ENCODE results near the gene FILIP1L. TPM values are rescaled to one million over a fixed set of nuclear protein-coding genes. Genes with fewer than 3 reads are reported as not detected.

Gene FILIP1L
- total RNA-seq, 2 experiments from 2014 or later = 0.35 to 0.48 TPM

- Mint-ChIP-seq H3K4me3 (no peak overlapping the region), H3K36me3 (peaks cover 13% of the 10 kb centered on the region), H3K27me3 (no peaks in the 10 kb centered on the region), H3K9me3 (no peaks in the 10 kb centered on the region), H3K27ac (no peak overlapping the region), H3K4me1 (peaks cover 16% of the 10 kb centered on the region)
- DNase-seq = no peak
Observed at GRCh38 chr3:99884484-99884883, 229.8 kb downstream of the FILIP1L start.

- Mint-ChIP-seq H3K36me3 (peaks cover 18% of the 10 kb centered on the region), H3K27me3 (no peaks in the 10 kb centered on the region), H3K4me1 (peaks cover 16% of the 10 kb centered on the region), H3K9me3 (no peaks in the 10 kb centered on the region), H3K27ac (no peak overlapping the region), H3K4me3 (no peak overlapping the region)
- no peak for DNase-seq
Observed at GRCh38 chr3:99883693-99884092, 230.6 kb downstream of the FILIP1L start.

GRCh38 chr3:99883138-99883461, 231.2 kb downstream of the FILIP1L start:
- Mint-ChIP-seq H3K9me3 (no peaks in the 10 kb centered on the region), H3K27me3 (no peaks in the 10 kb centered on the region), H3K4me1 (peaks cover 17% of the 10 kb centered on the region), H3K36me3 (peaks cover 23% of the 10 kb centered on the region), H3K4me3 (no peak overlapping the region), H3K27ac (no peak overlapping the region)
- no peak for DNase-seq

GRCh38 chr3:99882436-99883137, 231.7 kb downstream of the FILIP1L start:
- Mint-ChIP-seq H3K27ac (no peak overlapping the region), H3K27me3 (no peaks in the 10 kb centered on the region), H3K9me3 (no peaks in the 10 kb centered on the region), H3K4me3 (no peak overlapping the region), H3K36me3 (peaks cover 27% of the 10 kb centered on the region), H3K4me1 (peaks cover 21% of the 10 kb centered on the region)
- no peak for DNase-seq

- no peak overlapping the region for H3K27ac Mint-ChIP-seq
- H3K4me1 Mint-ChIP-seq = peaks cover 30% of the 10 kb centered on the region
- H3K4me3 Mint-ChIP-seq = no peak overlapping the region
- no peak for DNase-seq
- H3K36me3 Mint-ChIP-seq = peaks cover 24% of the 10 kb centered on the region
- H3K9me3 Mint-ChIP-seq = no peaks in the 10 kb centered on the region
- H3K27me3 Mint-ChIP-seq = peaks cover 5% of the 10 kb centered on the region
Observed at GRCh38 chr3:99881121-99881524, 233.2 kb downstream of the FILIP1L start.

- no peaks in the 10 kb centered on the region for H3K9me3 Mint-ChIP-seq
- H3K27ac Mint-ChIP-seq = no peak overlapping the region
- no peak for DNase-seq
- H3K36me3 Mint-ChIP-seq = peaks cover 18% of the 10 kb centered on the region
- no peak overlapping the region for H3K4me3 Mint-ChIP-seq
- H3K27me3 Mint-ChIP-seq = peaks cover 5% of the 10 kb centered on the region
- peaks cover 33% of the 10 kb centered on the region for H3K4me1 Mint-ChIP-seq
Observed at GRCh38 chr3:99879275-99879674, 235.0 kb downstream of the FILIP1L start.

- Mint-ChIP-seq H3K9me3 (no peaks in the 10 kb centered on the region), H3K27me3 (peaks cover 5% of the 10 kb centered on the region), H3K4me1 (peaks cover 26% of the 10 kb centered on the region), H3K36me3 (peaks cover 18% of the 10 kb centered on the region), H3K27ac (no peak overlapping the region), H3K4me3 (no peak overlapping the region)
- DNase-seq = no peak
Observed at GRCh38 chr3:99878005-99878404, 236.3 kb downstream of the FILIP1L start.

GRCh38 chr3:99877031-99877579, 237.2 kb downstream of the FILIP1L start:
- DNase-seq = no peak
- Mint-ChIP-seq H3K9me3 (no peaks in the 10 kb centered on the region), H3K4me1 (peaks cover 30% of the 10 kb centered on the region), H3K4me3 (no peak overlapping the region), H3K27ac (no peak overlapping the region), H3K36me3 (peaks cover 18% of the 10 kb centered on the region), H3K27me3 (peaks cover 5% of the 10 kb centered on the region)

- H3K9me3 Mint-ChIP-seq = no peaks in the 10 kb centered on the region
- H3K36me3 Mint-ChIP-seq = peaks cover 18% of the 10 kb centered on the region
- DNase-seq = peak; percentile 77
- no peak overlapping the region for H3K27ac Mint-ChIP-seq
- H3K4me3 Mint-ChIP-seq = peak overlapping the region; percentile 75
- peaks cover 5% of the 10 kb centered on the region for H3K27me3 Mint-ChIP-seq
- peaks cover 33% of the 10 kb centered on the region for H3K4me1 Mint-ChIP-seq
Observed at GRCh38 chr3:99875929-99876841, 238.1 kb downstream of the FILIP1L start.

- no peak for DNase-seq
- Mint-ChIP-seq H3K4me3 (peak overlapping the region; percentile 75), H3K9me3 (no peaks in the 10 kb centered on the region), H3K27ac (no peak overlapping the region), H3K36me3 (peaks cover 18% of the 10 kb centered on the region), H3K4me1 (peaks cover 33% of the 10 kb centered on the region), H3K27me3 (peaks cover 5% of the 10 kb centered on the region)
Observed at GRCh38 chr3:99875581-99875928, 238.7 kb downstream of the FILIP1L start.

GRCh38 chr3:99874237-99875002, 239.9 kb downstream of the FILIP1L start:
- H3K4me3 Mint-ChIP-seq = no peak overlapping the region
- peaks cover 19% of the 10 kb centered on the region for H3K36me3 Mint-ChIP-seq
- H3K9me3 Mint-ChIP-seq = no peaks in the 10 kb centered on the region
- peaks cover 5% of the 10 kb centered on the region for H3K27me3 Mint-ChIP-seq
- peaks cover 33% of the 10 kb centered on the region for H3K4me1 Mint-ChIP-seq
- DNase-seq = no peak
- H3K27ac Mint-ChIP-seq = no peak overlapping the region

GRCh38 chr3:99873269-99874102, 240.8 kb downstream of the FILIP1L start:
- peaks cover 5% of the 10 kb centered on the region for H3K27me3 Mint-ChIP-seq

GRCh38 chr3:99872923-99873254, 241.4 kb downstream of the FILIP1L start:
- DNase-seq = peak; percentile 8
- peaks cover 14% of the 10 kb centered on the region for H3K36me3 Mint-ChIP-seq
- H3K27me3 Mint-ChIP-seq = peaks cover 5% of the 10 kb centered on the region
- H3K4me1 Mint-ChIP-seq = peaks cover 40% of the 10 kb centered on the region
- no peaks in the 10 kb centered on the region for H3K9me3 Mint-ChIP-seq
- H3K27ac Mint-ChIP-seq = no peak overlapping the region
- no peak overlapping the region for H3K4me3 Mint-ChIP-seq

More at GRCh38 chr3:99873269-99874102, 240.8 kb downstream of the FILIP1L start:
- Mint-ChIP-seq H3K9me3 (no peaks in the 10 kb centered on the region), H3K4me3 (no peak overlapping the region), H3K4me1 (peaks cover 37% of the 10 kb centered on the region), H3K27ac (no peak overlapping the region), H3K36me3 (peaks cover 19% of the 10 kb centered on the region)
- no peak for DNase-seq

Data from activated naive CD8-positive, alpha-beta T cell treated with anti-CD3 and anti-CD28 coated beads for 36 hours (primary cell).